ENCODE data around the gene SMYD5. TPM values are rescaled to one million over a fixed set of nuclear protein-coding genes. Genes with fewer than 3 reads are reported as not detected.

The SMYD5 gene
- polyA plus RNA-seq, 1 donor = 43.4 TPM

Other genes with a start within 250 kb of the SMYD5 start
- gene SFXN5, start 142.5 kb upstream of the SMYD5 start, polyA plus RNA-seq (ENCODE audit: insufficient read length) = 26.3 TPM
- gene RAB11FIP5, start 101.3 kb upstream of the SMYD5 start, polyA plus RNA-seq (ENCODE audit: insufficient read length) = 43.9 TPM
- gene NOTO, start 11.7 kb upstream of the SMYD5 start, polyA plus RNA-seq (ENCODE audit: insufficient read length) = 0.10 TPM
- gene PRADC1, start 19.0 kb downstream of the SMYD5 start, polyA plus RNA-seq (ENCODE audit: insufficient read length) = 13.4 TPM
- 276 TPM for gene CCT7, start 20.1 kb downstream of the SMYD5 start, polyA plus RNA-seq (ENCODE audit: insufficient read length)
- gene FBXO41, start 70.2 kb downstream of the SMYD5 start, polyA plus RNA-seq (ENCODE audit: insufficient read length) = 2.1 TPM
- not detected for gene EGR4, start 79.3 kb downstream of the SMYD5 start, polyA plus RNA-seq (ENCODE audit: insufficient read length)
- 45.2 TPM for gene ALMS1, start 171.6 kb downstream of the SMYD5 start, polyA plus RNA-seq (ENCODE audit: insufficient read length)